Heart left ventricle (tissue), 13 donors: ENCODE measurements around the gene BTBD1.

Source experiments
- POLR2A ChIP-seq, 2 donors: fragments of 450-650 bp; IDR thresholded peaks; one replicate each; pipeline ENCODE4 v1.6.1; 2017; ENCODE audit warnings: antibody characterized with exemption in 2 of 2, mild to moderate bottlenecking in 2 of 2, moderate library complexity in 2 of 2
- TF ChIP-seq, protein P1 (sequence below), 12 donors: fragments of 200-600 bp; sonication (generic) in 4 of 12; IDR thresholded peaks; one replicate each; pipeline versions ENCODE4 v1.5.0 to v1.8.0; 2018 to 2022; ENCODE audit warnings: antibody characterized with exemption in 12 of 12, mild to moderate bottlenecking in 5 of 12
- donor health status: ischemic (EF 13 %, LVEDD 7.1; RV severe dilation, severe dysfunction).
- donor health status: DM: no; HTN: yes; CAD: no.
- donor health status: DM: no; HTN: no; CAD: no.
- donor health status: ischemic (EF 25% LVEDD 6.9; RV normal size, moderate dysfunction).
- donor health status: ischemic (EF 25% LVEDD 5.7; RV mildly dilated, moderate dysfunction).
- donor health status: ischemic (EF 35%, LVEDD 5.7; RV mildly dilated, moderate dysfunction).
- donor health status: nonischemic (EF 11% LVEDD 7.7; RV severe dilation, severe dysfunction).
- donor health status: DM: yes; HTN: yes; CAD: no.
- donor health status: PGD.
- donor health status: ischemic (EF 29% LVEDD 5.4; RV normal size, mild dysfunction).
- donor health status: nonischemic (EF 23%, LVEDD 6.1; RV moderate dilation, normal function).

DNA sequence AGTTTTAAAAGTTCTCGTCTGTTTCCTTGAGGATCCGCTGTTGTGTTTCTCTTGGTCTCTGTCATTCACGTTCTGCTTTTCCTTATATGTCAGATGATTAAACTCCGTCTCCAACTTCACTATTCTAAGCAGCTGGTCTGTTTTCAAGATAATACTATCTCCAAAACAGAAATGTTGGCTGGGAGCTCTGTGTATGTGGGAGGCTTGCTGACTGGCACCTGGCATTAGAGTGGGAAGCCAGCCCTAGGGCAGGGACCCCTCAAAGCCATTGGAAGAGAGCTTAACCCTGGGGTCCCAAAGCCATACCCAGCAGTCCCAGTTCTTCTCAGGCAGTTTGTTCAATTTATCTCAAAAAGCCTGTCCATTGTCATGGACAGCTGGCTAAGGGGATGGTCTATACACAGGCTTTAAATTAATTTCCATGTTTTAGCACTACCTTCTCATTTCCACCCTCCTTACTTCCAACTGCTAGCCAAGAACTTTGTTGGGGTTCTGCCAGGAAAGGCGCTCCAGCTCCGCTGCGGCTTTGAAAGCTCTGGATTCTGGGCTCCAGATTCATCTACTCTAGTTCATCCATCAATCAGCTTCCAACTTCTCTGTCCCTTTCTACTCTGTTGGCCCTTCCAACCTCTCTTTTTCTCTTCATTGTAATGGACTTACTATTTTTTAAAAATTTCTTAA is 9.2 kb downstream of the BTBD1 start:
- TF ChIP-seq, protein P1, sequence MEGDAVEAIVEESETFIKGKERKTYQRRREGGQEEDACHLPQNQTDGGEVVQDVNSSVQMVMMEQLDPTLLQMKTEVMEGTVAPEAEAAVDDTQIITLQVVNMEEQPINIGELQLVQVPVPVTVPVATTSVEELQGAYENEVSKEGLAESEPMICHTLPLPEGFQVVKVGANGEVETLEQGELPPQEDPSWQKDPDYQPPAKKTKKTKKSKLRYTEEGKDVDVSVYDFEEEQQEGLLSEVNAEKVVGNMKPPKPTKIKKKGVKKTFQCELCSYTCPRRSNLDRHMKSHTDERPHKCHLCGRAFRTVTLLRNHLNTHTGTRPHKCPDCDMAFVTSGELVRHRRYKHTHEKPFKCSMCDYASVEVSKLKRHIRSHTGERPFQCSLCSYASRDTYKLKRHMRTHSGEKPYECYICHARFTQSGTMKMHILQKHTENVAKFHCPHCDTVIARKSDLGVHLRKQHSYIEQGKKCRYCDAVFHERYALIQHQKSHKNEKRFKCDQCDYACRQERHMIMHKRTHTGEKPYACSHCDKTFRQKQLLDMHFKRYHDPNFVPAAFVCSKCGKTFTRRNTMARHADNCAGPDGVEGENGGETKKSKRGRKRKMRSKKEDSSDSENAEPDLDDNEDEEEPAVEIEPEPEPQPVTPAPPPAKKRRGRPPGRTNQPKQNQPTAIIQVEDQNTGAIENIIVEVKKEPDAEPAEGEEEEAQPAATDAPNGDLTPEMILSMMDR (IDR thresholded peaks at IDR 0.05): no peak
- TF ChIP-seq POLR2A (IDR thresholded peaks at IDR 0.05): no peak
